NCI-H82 treated with DMSO at 0.1 percent for 48 hours (cell line): ENCODE results near the gene TRIM5.
"Not testable (repeated sequence)": the region's sequence is repeated elsewhere in the genome, so short reads cannot be mapped to it uniquely, and the experiment has no call there.

Source experiments
- DNase-seq: peaks from one replicate; lab custom pipeline; 2025; ENCODE audit not compliant: unreplicated experiment; lab: John Stamatoyannopoulos, UW

Gene TRIM5, protein sequence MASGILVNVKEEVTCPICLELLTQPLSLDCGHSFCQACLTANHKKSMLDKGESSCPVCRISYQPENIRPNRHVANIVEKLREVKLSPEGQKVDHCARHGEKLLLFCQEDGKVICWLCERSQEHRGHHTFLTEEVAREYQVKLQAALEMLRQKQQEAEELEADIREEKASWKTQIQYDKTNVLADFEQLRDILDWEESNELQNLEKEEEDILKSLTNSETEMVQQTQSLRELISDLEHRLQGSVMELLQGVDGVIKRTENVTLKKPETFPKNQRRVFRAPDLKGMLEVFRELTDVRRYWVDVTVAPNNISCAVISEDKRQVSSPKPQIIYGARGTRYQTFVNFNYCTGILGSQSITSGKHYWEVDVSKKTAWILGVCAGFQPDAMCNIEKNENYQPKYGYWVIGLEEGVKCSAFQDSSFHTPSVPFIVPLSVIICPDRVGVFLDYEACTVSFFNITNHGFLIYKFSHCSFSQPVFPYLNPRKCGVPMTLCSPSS

DNA sequence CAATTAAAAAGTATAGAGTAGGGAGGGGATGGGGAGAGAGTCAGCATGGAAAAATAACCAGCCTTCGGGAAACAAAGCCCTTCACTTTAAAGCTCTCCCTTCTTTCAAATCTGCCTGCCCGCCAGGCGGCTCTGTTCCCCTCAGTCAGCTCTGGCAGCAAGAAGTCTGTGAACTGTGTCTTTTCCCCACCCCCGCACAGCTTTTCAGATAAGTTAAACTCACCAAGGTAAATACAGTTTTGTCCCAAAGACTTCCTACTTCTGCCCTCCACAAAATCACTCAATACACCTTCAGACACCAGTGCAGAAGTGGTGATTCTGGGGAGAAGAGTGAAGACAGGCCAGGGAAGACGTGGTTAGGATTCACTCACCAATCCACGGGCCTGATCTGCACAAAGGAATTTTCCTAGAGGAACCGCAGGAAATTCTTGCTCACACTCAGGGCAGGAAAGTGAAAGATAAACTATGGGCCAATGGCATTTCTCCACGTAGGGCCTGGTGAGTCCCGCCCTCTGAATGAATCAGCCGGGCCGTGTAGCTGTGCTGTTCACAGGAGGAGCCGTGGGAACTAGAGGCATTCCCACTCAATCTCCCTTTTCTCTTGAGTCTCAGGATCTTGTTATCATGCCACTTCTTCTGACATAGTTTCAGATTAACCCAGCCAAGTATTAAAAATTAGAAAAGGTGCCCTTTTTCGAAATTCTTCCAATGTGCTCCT, at the start of gene TRIM5:
Gene TRIM5 (minus strand): TSS at position 429 of the 717 bp plus-strand sequence. CDS start 4,897 bp downstream, outside the sequence.
- DNase-seq: no peak

DNA sequence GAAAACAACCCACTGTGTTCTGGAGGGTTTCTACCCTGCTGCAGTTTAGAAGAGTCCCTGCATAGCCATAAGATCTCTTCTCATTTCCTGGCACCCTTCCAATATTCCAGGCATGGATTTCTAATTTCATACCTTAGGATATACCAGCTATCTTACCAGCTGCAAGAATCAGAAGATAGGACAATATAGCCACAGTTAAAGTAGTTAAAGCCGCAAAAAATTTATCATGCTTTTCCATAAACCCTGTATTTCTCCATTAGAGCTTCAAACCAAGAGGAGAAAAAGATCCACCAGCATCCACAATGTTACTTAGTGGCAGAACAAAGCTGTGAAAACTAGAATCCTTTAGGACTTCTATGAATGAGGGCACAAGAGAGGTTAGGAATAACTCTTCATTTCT, 42.8 kb upstream of the TRIM5 start:
- no peak for DNase-seq

DNA sequence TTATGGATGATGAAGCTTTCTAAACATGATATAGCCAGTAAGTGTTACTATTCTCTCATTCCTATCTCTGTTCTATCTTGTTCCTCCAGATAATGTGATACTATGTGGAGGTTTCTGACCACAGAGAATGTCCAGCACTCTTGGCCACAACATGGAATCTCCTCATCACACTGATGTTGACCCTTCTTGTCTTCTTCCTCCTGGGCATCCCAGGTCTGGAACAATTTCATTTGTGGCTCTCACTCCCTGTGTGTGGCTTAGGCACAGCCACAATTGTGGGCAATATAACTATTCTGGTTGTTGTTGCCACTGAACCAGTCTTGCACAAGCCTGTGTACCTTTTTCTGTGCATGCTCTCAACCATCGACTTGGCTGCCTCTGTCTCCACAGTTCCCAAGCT, 41.5 kb upstream of the TRIM5 start:
- no peak for DNase-seq

DNA sequence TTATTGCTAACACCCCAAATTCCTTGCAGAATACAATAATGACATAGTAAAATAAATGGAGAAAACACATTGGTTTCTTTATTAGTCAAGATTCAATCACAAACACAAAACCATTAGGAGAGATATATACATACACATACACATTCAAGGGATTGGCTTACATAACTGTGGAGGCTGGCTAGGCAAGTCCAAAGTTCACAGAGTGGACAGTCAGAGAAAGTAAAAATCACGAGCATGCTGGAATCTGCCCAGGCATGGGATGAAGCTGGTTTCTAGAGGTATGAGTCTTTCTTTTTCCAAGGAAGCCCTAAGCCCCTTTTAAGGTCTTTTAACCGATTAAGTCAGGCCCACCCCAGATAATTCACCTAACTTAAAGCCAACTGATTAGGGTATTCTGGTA, 37.7 kb upstream of the TRIM5 start:
- no peak for DNase-seq

DNA sequence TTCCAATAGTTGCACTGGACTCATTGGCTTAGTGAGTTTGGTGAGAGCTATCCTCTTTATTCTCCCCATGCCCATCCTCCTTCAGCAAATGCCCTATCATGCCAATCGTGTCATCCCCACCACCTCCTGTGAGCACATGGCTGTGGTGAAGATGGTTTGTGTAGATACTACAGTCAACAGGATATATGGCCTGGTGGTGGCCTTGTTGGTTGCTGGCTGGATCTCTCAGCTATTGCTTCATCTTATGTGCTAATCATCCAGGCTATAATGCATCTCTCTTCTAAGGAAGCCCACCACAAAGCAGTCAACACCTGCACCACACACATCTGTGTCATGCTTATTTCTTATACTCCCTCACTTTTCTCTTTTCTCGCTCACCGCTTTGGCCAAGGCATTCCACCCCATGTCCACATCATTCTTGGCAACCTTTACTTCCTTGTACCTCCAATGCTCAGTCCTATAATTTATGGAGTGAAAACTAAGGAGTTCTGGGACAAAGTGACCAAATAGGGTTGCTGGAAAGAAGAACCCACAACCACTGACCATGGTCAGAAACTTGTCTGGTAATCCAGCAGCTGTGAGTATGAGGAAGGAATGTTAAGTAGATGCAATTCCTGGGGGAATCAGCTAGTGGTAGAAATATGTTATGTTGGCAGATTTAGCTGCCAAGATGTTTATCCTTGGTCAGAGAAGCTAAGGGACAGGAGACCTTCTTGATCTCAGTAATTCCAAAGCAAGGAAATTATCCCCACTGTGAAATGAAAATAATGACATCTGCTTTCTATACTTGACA, 35.0 kb upstream of the TRIM5 start:
- DNase-seq: no peak

DNA sequence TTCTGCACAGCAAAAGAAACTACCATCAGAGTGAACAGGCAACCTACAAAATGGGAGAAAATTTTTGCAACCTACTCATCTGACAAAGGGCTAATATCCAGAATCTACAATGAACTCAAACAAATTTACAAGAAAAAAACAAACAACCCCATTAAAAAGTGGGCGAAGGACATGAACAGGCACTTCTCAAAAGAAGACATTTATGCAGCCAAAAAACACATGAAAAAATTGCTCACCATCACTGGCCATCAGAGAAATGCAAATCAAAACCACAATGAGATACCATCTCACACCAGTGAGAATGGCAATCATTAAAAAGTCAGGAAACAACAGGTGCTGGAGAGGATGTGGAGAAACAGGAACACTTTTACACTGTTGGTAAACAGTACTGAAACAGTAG, 31.6 kb upstream of the TRIM5 start:
- not testable (repeated sequence) for DNase-seq

DNA sequence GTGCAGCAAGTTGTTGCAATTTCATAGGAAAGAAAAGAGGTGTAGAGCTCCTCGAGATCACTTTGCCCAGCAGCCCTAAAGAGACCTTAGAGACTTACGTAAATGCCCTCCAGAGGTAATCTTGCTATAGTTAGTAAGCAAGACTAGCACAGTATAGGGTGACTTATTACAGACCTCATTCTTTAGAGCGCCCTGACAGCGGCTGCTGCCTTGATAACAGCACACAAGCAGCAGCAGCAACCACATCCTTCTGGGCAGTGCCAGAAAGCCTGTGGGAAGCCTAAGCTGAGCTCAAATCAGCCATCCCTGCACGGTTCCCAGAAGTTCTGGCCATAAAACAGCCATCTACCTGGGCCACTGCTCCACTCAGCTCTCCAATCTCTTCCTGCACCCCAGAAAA, 28.8 kb upstream of the TRIM5 start:
- no peak for DNase-seq

DNA sequence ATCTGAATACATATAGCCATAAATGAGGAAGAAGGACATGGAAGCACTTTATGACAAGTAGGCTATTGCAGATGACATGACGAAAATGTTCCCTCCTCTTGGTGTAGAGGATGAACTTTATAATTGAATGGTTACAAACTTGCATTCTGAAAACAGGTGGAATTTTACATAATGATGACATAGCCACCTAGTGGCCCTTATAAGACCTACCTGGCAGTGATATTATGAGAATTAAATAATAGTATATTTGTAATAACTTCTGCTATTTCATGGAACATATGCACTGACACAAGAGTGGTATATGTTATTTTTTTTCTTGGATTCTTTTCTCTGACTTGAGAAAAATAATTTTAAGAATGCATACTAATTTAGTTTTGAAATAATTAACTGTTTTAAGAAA, 27.6 kb upstream of the TRIM5 start:
- DNase-seq: no peak

DNA sequence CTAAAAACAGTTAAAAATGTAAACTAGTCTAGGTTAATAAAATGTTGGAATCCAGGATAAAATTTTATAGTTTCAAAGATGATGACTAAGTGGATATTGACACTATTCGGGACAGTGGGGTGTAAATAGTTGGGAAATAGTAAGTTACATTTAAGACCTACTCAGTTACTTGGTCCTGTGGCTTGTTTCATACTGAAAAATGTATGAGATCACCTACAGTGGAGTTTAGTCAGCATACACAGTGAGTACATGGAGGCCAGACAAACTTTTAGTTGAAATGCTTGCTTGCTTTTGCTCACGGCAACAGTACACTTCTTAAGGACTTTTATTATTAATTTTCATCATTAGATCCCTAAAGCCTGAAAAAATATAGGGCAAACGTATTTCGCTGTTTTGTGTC, 20.8 kb upstream of the TRIM5 start:
- DNase-seq: no peak

DNA sequence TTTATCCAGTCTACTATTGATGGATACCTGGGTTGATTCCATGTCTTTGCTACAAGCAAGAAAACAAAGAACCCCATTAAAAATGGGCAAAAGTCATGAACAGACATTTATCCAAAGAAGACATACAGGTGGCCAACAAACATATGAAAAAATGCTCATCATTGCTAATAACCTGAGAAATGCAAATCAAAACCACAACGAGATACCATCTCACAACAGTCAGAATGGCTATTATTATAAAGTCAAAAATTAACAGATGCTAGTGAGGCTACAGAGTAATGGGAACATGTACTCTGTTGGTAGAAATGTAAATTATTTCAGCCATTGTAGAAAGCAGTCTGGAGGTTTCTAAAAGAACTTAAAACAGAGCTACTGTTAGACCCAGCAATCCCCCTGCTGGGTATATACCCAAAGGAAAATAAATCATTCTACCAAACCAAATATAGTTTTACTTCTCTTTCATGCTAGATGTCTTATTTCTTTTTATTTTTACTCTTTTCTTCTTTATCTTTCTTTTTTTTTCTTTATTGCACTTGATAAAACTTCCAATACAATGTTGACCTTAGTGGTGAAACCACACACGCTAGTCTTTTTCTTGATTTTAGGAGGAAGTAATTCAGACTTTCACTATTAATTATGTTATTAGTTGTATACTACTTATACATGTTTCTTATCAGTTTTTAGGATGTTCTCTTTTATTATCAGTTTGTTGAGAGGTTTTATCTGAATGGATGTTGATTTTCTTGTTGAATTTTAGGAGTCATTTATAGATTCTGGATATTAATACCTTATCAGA, 19.1 kb upstream of the TRIM5 start:
- DNase-seq: no peak

DNA sequence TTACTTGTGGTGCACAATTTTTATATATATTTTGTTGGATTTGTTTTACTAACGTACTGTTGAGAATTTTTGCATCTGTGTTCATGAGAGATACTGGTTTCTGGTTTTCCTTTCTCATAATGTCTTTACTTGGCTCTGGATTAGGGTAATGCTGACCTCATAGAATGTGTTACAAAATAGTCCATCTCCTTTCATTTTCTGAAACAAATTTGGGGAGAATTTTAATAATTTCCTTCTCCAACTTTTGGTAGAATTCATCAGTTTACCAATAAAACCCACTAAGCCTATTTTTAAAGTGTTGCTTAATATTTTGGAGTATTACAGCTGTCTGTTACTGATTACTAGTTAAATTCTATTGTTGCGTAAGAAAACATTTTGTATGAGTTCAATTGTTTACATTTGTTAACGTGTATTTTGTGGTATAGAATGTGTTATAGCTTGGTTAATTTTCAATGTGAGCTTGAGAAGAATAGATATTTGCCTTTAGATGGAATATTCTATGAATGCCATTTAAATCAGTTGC, 16.2 kb upstream of the TRIM5 start:
- DNase-seq: no peak

DNA sequence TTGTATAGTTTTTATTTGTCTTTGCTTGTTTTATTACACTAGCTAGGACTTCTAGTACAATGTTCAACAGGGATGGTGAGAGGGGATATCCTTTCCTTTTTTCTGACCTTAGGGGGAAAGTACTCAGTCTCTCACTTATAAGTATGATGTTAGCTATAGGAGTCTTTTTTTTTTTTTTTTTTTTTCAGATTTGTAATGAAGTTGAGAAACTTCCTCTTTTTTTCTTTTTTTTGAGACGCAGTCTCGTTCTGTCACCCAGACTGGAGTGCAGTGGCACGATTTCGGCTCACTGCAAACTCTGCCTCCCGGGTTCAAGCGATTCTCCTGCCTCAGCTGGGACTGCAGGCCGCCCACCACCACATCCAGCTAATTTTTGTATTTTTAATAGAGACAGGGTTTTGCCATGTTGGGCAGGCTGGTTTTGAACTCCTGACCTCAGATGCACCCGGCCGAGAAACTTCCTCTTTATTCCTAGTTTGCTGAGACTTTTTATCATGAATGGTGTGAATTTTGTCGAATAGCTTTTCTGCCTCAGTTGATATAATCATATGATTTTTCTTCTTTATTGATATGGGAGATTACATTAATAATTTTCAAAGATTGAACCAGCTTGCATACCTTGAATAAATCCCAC, 15.7 kb upstream of the TRIM5 start:
- no peak for DNase-seq

DNA sequence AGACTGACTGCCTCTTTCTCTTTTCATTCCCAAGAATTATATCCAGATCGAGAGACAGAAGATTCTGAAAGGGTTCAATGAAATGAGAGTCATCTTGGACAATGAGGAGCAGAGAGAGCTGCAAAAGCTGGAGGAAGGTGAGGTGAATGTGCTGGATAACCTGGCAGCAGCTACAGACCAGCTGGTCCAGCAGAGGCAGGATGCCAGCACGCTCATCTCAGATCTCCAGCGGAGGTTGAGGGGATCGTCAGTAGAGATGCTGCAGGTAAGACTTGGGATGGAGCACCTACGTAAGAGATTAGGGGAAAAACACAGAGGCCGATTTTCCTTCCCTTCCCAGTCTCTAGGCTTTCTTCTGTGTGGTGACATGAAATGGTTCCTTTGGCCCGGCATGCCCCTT, 13.4 kb upstream of the TRIM5 start:
- DNase-seq: no peak

DNA sequence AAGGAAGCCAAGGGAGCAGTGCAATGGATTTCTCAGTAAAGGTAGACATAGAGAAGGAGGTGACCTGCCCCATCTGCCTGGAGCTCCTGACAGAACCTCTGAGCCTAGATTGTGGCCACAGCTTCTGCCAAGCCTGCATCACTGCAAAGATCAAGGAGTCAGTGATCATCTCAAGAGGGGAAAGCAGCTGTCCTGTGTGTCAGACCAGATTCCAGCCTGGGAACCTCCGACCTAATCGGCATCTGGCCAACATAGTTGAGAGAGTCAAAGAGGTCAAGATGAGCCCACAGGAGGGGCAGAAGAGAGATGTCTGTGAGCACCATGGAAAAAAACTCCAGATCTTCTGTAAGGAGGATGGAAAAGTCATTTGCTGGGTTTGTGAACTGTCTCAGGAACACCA, 11.3 kb upstream of the TRIM5 start:
- no peak for DNase-seq

DNA sequence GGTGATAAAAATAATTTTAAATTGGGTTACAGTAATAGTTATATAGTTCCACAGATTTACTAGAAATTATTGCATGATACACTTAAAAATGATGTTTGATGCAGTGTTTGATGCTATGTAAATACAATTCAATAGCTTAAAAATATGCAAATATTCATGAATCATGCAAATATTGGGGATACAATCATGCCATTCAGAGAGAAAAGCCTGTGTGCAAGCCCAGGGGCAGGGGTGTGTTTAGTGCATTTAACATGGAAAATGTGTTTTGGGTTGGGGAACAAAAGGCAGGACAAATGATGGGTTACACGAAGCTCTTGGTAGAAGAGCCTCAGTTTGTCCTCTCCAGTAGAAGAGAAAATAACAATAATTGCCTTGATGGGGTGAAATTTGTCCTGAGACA, 10.7 kb upstream of the TRIM5 start:
- no peak for DNase-seq

DNA sequence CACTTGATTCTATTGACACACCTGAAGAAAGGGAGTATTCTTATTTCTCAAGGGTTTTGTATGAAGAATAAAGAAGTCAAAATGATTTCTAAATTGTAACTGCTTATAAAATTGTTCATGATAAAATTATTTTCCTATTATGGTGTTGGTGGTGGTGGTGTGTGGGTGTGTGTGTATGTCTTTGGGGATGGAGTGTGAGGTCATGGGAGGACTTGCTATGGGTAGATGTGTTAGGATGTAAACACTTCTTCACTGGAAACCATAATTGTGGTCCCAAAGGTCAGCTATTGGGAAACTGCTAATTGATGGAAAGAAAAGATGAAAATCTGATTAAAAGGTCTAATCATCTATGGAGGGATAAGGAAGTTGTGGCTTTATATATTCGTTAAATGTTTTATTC, 9.8 kb upstream of the TRIM5 start:
- no peak for DNase-seq

DNA sequence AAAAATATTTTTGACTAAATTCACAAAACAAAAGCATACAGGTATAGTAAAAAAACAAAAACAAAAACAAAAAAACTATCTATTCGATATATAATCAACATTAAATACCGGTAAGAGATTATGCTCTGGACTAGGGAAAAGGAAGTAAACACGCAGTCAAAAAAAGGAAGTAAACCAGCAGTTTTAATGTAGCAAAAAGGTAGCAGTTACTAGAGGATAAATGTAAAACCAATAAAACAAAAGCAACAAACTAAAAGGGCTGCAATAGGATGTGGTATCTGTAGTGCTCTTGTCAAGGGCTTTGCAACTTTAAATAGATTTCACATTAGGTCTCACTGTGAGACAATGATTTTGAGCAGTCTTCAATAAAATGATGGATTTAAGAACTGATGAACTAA, 7.1 kb upstream of the TRIM5 start:
- DNase-seq: no peak

DNA sequence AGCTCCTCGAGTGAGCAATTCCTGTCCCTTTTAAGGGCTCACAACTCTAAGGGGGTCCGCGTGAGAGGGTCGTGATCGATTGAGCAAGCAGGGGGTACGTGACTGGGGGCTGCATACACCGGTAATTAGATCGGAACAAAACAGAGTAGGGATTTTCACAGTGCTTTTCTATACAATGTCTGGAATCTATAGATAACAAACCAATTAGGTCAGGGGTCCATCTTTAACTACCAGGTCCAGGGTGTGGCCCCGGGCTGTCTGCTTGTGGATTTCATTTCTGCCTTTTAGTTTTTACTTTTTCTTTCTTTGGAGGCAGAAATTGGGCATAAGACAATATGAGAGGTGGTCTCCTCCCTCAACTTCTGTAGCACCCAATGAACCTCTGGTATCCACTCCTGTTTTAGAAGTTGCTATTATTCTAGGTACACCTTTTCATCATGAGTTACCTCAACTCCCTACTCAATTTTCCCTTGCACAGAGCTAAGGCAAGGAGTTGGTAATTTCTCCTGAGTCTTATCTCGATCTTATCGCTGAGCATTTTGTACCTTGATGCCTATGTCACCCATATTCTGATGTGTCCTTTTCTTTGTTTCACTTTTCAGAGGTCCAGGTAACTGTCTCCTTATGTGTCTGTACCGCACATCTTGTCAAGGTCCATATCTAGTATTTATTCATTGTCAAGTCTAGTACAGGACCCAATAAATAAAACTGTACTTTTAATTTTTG, 6.5 kb upstream of the TRIM5 start:
- DNase-seq: not testable (repeated sequence)

DNA sequence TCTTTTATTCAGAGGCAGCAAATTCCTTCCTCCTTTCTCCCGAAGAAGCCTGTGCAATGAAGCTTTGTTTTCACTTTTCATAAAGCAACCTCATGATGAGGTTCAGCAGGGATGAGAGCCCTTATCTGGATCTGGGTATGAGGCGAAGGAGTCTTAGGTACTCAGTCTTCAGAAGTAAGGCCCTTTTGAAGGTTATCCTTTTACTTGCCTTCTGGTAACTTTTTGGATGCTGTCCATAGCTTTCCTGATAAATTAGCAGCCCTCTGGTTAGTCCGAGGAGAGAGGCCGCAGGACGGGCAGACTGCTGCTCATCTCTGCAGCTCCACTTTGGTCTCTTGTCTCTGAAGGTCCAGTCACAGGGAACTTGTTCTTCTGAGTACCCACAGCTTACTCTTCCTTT, 5.9 kb upstream of the TRIM5 start:
- DNase-seq: no peak
